Activated B cell treated with CpG ODN at 0.5 μM for 24 hours (primary cell): ENCODE results near the gene DNAH17. TPM values are rescaled to one million over a fixed set of nuclear protein-coding genes. Genes with fewer than 3 reads are reported as not detected.

Experiments
- ATAC-seq: fragments of 200-7000 bp; cut with Tn5 transposase; one replicate; pipeline ENCODE4 v1.10.0; 2021; ENCODE audit warnings: low read depth, mild to moderate bottlenecking, moderate library complexity
- CTCF ChIA-PET: fragments of 350-600 bp; sonication (Branson Sonifier 250); formaldehyde crosslinking; loops from one replicate; lab custom pipeline; 2021; ENCODE audit warnings: antibody characterized with exemption; lab: Charles Lee
- POLR2A ChIA-PET: fragments of 350-600 bp; sonication (Branson Sonifier 250); formaldehyde crosslinking; loops from one replicate; lab custom pipeline; 2021; ENCODE audit warnings: antibody characterized with exemption; lab: Charles Lee
- DNase-seq: peaks from one replicate; pipeline ENCODE4 v3.0.0; 2022
- H3K27ac Mint-ChIP-seq: one replicate; pipeline ENCODE4 v1.8.0; 2020; ENCODE audit warnings: mixed read lengths
- H3K27me3 Mint-ChIP-seq: one replicate; pipeline ENCODE4 v1.8.0; 2021; ENCODE audit warnings: mixed read lengths
- H3K36me3 Mint-ChIP-seq: one replicate; pipeline ENCODE4 v1.8.0; 2021; ENCODE audit warnings: low read depth, mixed read lengths
- H3K4me1 Mint-ChIP-seq: one replicate; pipeline ENCODE4 v1.8.0; 2021; ENCODE audit warnings: mixed read lengths
- H3K4me3 Mint-ChIP-seq: one replicate; pipeline ENCODE4 v1.8.0; 2020; ENCODE audit warnings: mild to moderate bottlenecking, mixed read lengths
- H3K9me3 Mint-ChIP-seq: one replicate; pipeline ENCODE4 v1.8.0; 2020; ENCODE audit warnings: mixed read lengths
- intact Hi-C: fragments of 100-400 bp; cut with micrococcal nuclease; formaldehyde crosslinking; loops from one replicate; pipeline ENCODE4 v1.15.1; 2024
- total RNA-seq: library from RNA; stranded (reverse); gene quantifications from 2 replicates; pipeline ENCODE4 v1.2.3, GENCODE V29; 2022
- TF ChIP-seq, protein P1 (sequence below): fragments of 200-600 bp; IDR thresholded peaks from one replicate; pipeline ENCODE4 v1.8.0; 2022; ENCODE audit warnings: antibody characterized with exemption, mild to moderate bottlenecking

Gene DNAH17
- total RNA-seq, 1 donor from 2014 or later = 0.13 TPM

DNA sequence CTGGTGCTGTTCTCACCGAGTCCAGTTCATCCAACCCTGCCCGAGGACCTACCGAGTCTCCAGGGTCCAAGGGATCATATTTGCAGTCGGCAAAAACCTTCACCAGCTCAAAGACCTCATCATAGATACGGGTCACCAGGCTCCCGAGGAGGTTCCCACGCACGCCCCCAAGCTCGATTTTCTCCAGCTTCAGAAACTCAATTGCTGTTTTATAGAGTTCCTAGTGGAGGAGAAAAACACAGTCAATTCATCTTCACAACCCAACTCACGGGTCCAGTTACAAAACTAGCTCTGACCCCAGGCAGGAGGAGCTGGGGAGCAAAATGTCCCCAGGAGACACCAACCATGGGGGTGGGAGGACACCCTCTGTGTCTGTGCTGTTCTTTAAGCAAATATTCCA, 10.2 kb downstream of the DNAH17 start:
- DNase-seq (no peak), ATAC-seq (no peak)
- intact Hi-C loops = no loop called here
- no peak overlapping the region for H3K4me3 Mint-ChIP-seq
- no peak overlapping the region for H3K27ac Mint-ChIP-seq
- peaks cover 5% of the 10 kb centered on the region for H3K4me1 Mint-ChIP-seq
- CTCF ChIA-PET = no interaction called here
- H3K36me3 Mint-ChIP-seq = no peaks in the 10 kb centered on the region
- peaks cover 2% of the 10 kb centered on the region for H3K27me3 Mint-ChIP-seq
- TF ChIP-seq, protein P1, sequence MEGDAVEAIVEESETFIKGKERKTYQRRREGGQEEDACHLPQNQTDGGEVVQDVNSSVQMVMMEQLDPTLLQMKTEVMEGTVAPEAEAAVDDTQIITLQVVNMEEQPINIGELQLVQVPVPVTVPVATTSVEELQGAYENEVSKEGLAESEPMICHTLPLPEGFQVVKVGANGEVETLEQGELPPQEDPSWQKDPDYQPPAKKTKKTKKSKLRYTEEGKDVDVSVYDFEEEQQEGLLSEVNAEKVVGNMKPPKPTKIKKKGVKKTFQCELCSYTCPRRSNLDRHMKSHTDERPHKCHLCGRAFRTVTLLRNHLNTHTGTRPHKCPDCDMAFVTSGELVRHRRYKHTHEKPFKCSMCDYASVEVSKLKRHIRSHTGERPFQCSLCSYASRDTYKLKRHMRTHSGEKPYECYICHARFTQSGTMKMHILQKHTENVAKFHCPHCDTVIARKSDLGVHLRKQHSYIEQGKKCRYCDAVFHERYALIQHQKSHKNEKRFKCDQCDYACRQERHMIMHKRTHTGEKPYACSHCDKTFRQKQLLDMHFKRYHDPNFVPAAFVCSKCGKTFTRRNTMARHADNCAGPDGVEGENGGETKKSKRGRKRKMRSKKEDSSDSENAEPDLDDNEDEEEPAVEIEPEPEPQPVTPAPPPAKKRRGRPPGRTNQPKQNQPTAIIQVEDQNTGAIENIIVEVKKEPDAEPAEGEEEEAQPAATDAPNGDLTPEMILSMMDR = no peak
- POLR2A ChIA-PET = interaction anchor here (0.6 kb wide), 1 partner anchor 54 kb away, joined by 3 read pairs; no protein-coding TSS in a partner anchor
- no peaks in the 10 kb centered on the region for H3K9me3 Mint-ChIP-seq

DNA sequence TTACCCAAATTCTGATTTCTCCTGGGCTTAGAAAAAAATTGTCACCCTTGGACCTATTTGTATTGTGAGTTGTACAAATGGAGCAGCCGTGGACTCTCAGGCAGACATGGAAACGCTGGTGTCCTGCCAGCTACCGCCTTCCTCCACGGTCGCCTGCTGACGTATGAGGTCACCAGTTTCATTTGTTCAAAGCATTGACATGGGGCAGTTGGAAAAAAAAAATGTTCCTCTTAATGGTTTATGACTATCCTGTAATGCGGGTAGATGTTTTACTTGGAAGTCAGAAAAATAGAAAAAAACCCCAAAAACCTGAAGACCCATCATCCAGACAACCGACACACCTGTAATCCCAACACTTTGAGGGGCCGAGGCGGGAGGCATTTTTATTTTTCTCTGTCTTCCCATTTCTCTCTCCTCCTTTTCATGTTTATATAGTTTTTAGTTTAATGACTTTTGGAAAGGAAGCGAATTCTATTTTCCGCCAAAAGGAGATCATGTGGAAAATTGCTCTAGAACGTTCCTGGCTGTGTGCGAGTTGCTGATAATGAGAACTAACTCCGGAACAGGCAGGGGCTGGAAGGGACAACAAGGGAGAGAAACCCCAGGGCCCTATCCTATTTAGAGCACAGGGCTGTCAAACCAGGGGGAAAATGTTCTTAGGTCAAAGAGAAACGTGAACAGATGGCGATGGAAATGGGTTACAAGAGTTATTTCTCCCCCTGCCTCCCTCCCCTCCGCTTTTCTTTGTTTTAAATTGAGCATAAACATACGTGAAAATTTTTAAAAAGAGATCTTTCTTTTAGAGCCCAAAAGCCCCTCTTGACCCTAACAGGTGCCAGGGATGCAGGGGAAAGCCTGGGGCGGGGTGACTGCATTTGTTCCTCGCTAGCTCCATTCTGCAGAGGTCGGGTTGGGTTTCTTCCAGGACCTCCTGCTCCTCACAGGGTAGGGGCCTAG, 13.7 kb downstream of the DNAH17 start:
- ChIA-PET POLR2A (no interaction called here), CTCF (no interaction called here)
- no peaks in the 10 kb centered on the region for H3K36me3 Mint-ChIP-seq
- H3K27ac Mint-ChIP-seq = no peak overlapping the region
- peaks cover 2% of the 10 kb centered on the region for H3K27me3 Mint-ChIP-seq
- intact Hi-C loops = no loop called here
- H3K4me1 Mint-ChIP-seq = no peaks in the 10 kb centered on the region
- no peak for DNase-seq
- no peaks in the 10 kb centered on the region for H3K9me3 Mint-ChIP-seq
- H3K4me3 Mint-ChIP-seq = no peak overlapping the region
- TF ChIP-seq, protein P1 = no peak
- ATAC-seq = no peak

- ChIA-PET POLR2A (no interaction called here), CTCF (no interaction called here)
- H3K27me3 Mint-ChIP-seq = peaks cover 2% of the 10 kb centered on the region
- intact Hi-C loops = no loop called here
- DNase-seq = no peak
- ATAC-seq = no peak
- H3K4me1 Mint-ChIP-seq = no peaks in the 10 kb centered on the region
- H3K27ac Mint-ChIP-seq = no peak overlapping the region
- no peaks in the 10 kb centered on the region for H3K9me3 Mint-ChIP-seq
- no peak overlapping the region for H3K4me3 Mint-ChIP-seq
- TF ChIP-seq, protein P1 = no peak
- H3K36me3 Mint-ChIP-seq = no peaks in the 10 kb centered on the region
These were observed 14.5 kb downstream of the DNAH17 start for GRCh38 chr17:78562734-78563133.

- no peaks in the 10 kb centered on the region for H3K4me1 Mint-ChIP-seq
- ChIA-PET POLR2A (no interaction called here), CTCF (no interaction called here)
- ATAC-seq (no peak), DNase-seq (no peak)
- H3K27me3 Mint-ChIP-seq = peaks cover 2% of the 10 kb centered on the region
- H3K36me3 Mint-ChIP-seq = no peaks in the 10 kb centered on the region
- TF ChIP-seq, protein P1 = no peak
- no peaks in the 10 kb centered on the region for H3K9me3 Mint-ChIP-seq
- H3K27ac Mint-ChIP-seq = no peak overlapping the region
- H3K4me3 Mint-ChIP-seq = no peak overlapping the region
- intact Hi-C loops = no loop called here
These were observed 16.0 kb downstream of the DNAH17 start for GRCh38 chr17:78561166-78561565.

- intact Hi-C loops = no loop called here
- no peak overlapping the region for H3K4me3 Mint-ChIP-seq
- peaks cover 4% of the 10 kb centered on the region for H3K27me3 Mint-ChIP-seq
- no peaks in the 10 kb centered on the region for H3K4me1 Mint-ChIP-seq
- ATAC-seq = no peak
- DNase-seq = no peak
- H3K9me3 Mint-ChIP-seq = no peaks in the 10 kb centered on the region
- TF ChIP-seq, protein P1 = no peak
- ChIA-PET CTCF (no interaction called here), POLR2A (no interaction called here)
- H3K36me3 Mint-ChIP-seq = no peaks in the 10 kb centered on the region
- H3K27ac Mint-ChIP-seq = no peak overlapping the region
These were observed 16.5 kb downstream of the DNAH17 start for GRCh38 chr17:78560731-78561130.
